ENCODE data around the gene RGL4.

The RGL4 gene

GRCh38 chr22:23688121-23688520, 2.7 kb upstream of the RGL4 start:
- H3K4me3 ChIP-seq (ENCODE audit: low read length): no peak overlapping the region
- no peak for DNase-seq (ENCODE audit: low read depth)
- TF ChIP-seq CTCF (IDR thresholded peaks at IDR 0.05; ENCODE audit: insufficient read depth, low read depth, low read length, missing control alignments): no peak

GRCh38 chr22:23688571-23688970, 2.2 kb upstream of the RGL4 start:
- TF ChIP-seq CTCF (IDR thresholded peaks at IDR 0.05; ENCODE audit: insufficient read depth, low read depth, low read length, missing control alignments): no peak
- DNase-seq (ENCODE audit: low read depth): no peak
- H3K4me3 ChIP-seq (ENCODE audit: low read length): no peak overlapping the region

GRCh38 chr22:23689414-23689813, 1.4 kb upstream of the RGL4 start:
- DNase-seq (ENCODE audit: low read depth): no peak
- TF ChIP-seq CTCF (IDR thresholded peaks at IDR 0.05; ENCODE audit: insufficient read depth, low read depth, low read length, missing control alignments): no peak
- no peak overlapping the region for H3K4me3 ChIP-seq (ENCODE audit: low read length)

GRCh38 chr22:23691748-23692423, 1.1 kb downstream of the RGL4 start:
- TF ChIP-seq CTCF (IDR thresholded peaks at IDR 0.05; ENCODE audit: insufficient read depth, low read depth, low read length, missing control alignments): no peak
- no peak for DNase-seq (ENCODE audit: low read depth)
- no peak overlapping the region for H3K4me3 ChIP-seq (ENCODE audit: low read length)

GRCh38 chr22:23692598-23693291, 1.9 kb downstream of the RGL4 start:
- TF ChIP-seq CTCF (IDR thresholded peaks at IDR 0.05; ENCODE audit: insufficient read depth, low read depth, low read length, missing control alignments): no peak
- no peak for DNase-seq (ENCODE audit: low read depth)
- H3K4me3 ChIP-seq (ENCODE audit: low read length): no peak overlapping the region

- no peak for DNase-seq (ENCODE audit: low read depth)
- no peak overlapping the region for H3K4me3 ChIP-seq (ENCODE audit: low read length)
- TF ChIP-seq CTCF (IDR thresholded peaks at IDR 0.05; ENCODE audit: insufficient read depth, low read depth, low read length, missing control alignments): no peak
Observed at GRCh38 chr22:23693979-23694680, 3.3 kb downstream of the RGL4 start.

Measured in epithelial cell of esophagus (primary cell).